Stimulated activated CD8-positive, alpha-beta memory T cell treated with anti-CD3 and anti-CD28 coated beads, Interleukin-12 subunit alpha, Interleukin-12 subunit beta, amount 100 ng/mL, for 24 hours (primary cell): Measurements from ENCODE around the gene EML1.

Source experiments
- DNase-seq: peaks from one replicate; pipeline ENCODE4 v3.0.0-alpha.2; 2020; ENCODE audit errors: extremely low read depth

Gene EML1

GRCh38 chr14:99803803-99804202, 10.6 kb downstream of the EML1 start:
- no peak for DNase-seq

GRCh38 chr14:99805757-99806439, 12.7 kb downstream of the EML1 start:
- no peak for DNase-seq

GRCh38 chr14:99806836-99807235, 13.6 kb downstream of the EML1 start:
- no peak for DNase-seq

GRCh38 chr14:99807413-99808153, 14.4 kb downstream of the EML1 start:
- no peak for DNase-seq

GRCh38 chr14:99808154-99808505, 14.9 kb downstream of the EML1 start:
- DNase-seq = no peak

GRCh38 chr14:99808515-99808914, 15.3 kb downstream of the EML1 start:
- DNase-seq = no peak

- no peak for DNase-seq
Observed at GRCh38 chr14:99809360-99809759, 16.1 kb downstream of the EML1 start.

GRCh38 chr14:99809859-99810558, 16.8 kb downstream of the EML1 start:
- DNase-seq = no peak

- no peak for DNase-seq
Observed at GRCh38 chr14:99810559-99810874, 17.3 kb downstream of the EML1 start.

GRCh38 chr14:99812096-99812750, 19.0 kb downstream of the EML1 start:
- DNase-seq = no peak

GRCh38 chr14:99812892-99813291, 19.7 kb downstream of the EML1 start:
- DNase-seq = no peak

GRCh38 chr14:99815696-99816095, 22.5 kb downstream of the EML1 start:
- DNase-seq = no peak

GRCh38 chr14:99816217-99816616, 23.0 kb downstream of the EML1 start:
- DNase-seq = no peak

GRCh38 chr14:99816642-99817041, 23.4 kb downstream of the EML1 start:
- DNase-seq = no peak

- DNase-seq = no peak
Observed at GRCh38 chr14:99817331-99817730, 24.1 kb downstream of the EML1 start.

GRCh38 chr14:99818503-99819036, 25.4 kb downstream of the EML1 start:
- no peak for DNase-seq

- DNase-seq = no peak
Observed at GRCh38 chr14:99819514-99819913, 26.3 kb downstream of the EML1 start.

GRCh38 chr14:99820702-99821331, 27.6 kb downstream of the EML1 start:
- DNase-seq = no peak

GRCh38 chr14:99821519-99822508, 28.6 kb downstream of the EML1 start:
- DNase-seq = no peak

GRCh38 chr14:99822800-99823455, 29.7 kb downstream of the EML1 start:
- no peak for DNase-seq
